CD4-positive, alpha-beta T cell treated with Interferon gamma for 1 hour (primary cell): ENCODE results near the gene RAB3D.
A peak's percentile ranks its signal among the peaks of the same experiment; 100 is the strongest.

Source experiments
- DNase-seq: peaks from one replicate; pipeline ENCODE4 v3.0.0-alpha.2; 2020

RAB3D gene

GRCh38 chr19:11295180-11295579 lies 44.3 kb downstream of the RAB3D start:
- no peak for DNase-seq

GRCh38 chr19:11293433-11294389 lies 45.7 kb downstream of the RAB3D start:
- peak; percentile 85 for DNase-seq

GRCh38 chr19:11291991-11292390 lies 47.5 kb downstream of the RAB3D start:
- no peak for DNase-seq

GRCh38 chr19:11291415-11291814 lies 48.0 kb downstream of the RAB3D start:
- no peak for DNase-seq

GRCh38 chr19:11290256-11290655 lies 49.2 kb downstream of the RAB3D start:
- no peak for DNase-seq

- no peak for DNase-seq
These were observed 51.1 kb downstream of the RAB3D start for GRCh38 chr19:11288349-11288748.

- no peak for DNase-seq
These were observed 53.0 kb downstream of the RAB3D start for GRCh38 chr19:11286312-11286974.

- no peak for DNase-seq
These were observed 54.9 kb downstream of the RAB3D start for GRCh38 chr19:11284515-11284914.

- DNase-seq, result no peak
These were observed 58.0 kb downstream of the RAB3D start for GRCh38 chr19:11281356-11282049.

- peak; percentile 46 for DNase-seq
These were observed 59.8 kb downstream of the RAB3D start for GRCh38 chr19:11279505-11280236.

- no peak for DNase-seq
These were observed 60.8 kb downstream of the RAB3D start for GRCh38 chr19:11278670-11279069.

- no peak for DNase-seq
These were observed 64.8 kb downstream of the RAB3D start for GRCh38 chr19:11274533-11275086.

GRCh38 chr19:11273989-11274388 lies 65.5 kb downstream of the RAB3D start:
- no peak for DNase-seq

GRCh38 chr19:11273296-11273695 lies 66.2 kb downstream of the RAB3D start:
- DNase-seq, result no peak
